ENCODE data around the gene DUOXA1.

GRCh38 chr15:45162771-45163507 lies 33.3 kb upstream of the DUOXA1 start:
- TF ChIP-seq CTCF (IDR thresholded peaks at IDR 0.05) (peak; percentile 87), EZH2 (IDR thresholded peaks at IDR 0.05) (no peak)
